ENCODE measurements around the gene CNTROB.

CNTROB gene

GRCh38 chr17:7912927-7913524, 19.0 kb upstream of the CNTROB start:
- TF ChIP-seq, protein P1, sequence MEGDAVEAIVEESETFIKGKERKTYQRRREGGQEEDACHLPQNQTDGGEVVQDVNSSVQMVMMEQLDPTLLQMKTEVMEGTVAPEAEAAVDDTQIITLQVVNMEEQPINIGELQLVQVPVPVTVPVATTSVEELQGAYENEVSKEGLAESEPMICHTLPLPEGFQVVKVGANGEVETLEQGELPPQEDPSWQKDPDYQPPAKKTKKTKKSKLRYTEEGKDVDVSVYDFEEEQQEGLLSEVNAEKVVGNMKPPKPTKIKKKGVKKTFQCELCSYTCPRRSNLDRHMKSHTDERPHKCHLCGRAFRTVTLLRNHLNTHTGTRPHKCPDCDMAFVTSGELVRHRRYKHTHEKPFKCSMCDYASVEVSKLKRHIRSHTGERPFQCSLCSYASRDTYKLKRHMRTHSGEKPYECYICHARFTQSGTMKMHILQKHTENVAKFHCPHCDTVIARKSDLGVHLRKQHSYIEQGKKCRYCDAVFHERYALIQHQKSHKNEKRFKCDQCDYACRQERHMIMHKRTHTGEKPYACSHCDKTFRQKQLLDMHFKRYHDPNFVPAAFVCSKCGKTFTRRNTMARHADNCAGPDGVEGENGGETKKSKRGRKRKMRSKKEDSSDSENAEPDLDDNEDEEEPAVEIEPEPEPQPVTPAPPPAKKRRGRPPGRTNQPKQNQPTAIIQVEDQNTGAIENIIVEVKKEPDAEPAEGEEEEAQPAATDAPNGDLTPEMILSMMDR (IDR thresholded peaks at IDR 0.05; ENCODE audit: low read depth, low read length), result peak; percentile 61
- TF ChIP-seq, protein P2, sequence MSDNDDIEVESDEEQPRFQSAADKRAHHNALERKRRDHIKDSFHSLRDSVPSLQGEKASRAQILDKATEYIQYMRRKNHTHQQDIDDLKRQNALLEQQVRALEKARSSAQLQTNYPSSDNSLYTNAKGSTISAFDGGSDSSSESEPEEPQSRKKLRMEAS (IDR thresholded peaks at IDR 0.05; ENCODE audit: low read depth, low read length), result no peak
- TF ChIP-seq MYC (IDR thresholded peaks at IDR 0.05; ENCODE audit: low read depth, low read length), result no peak
- DNase-seq (ENCODE audit: low read depth), result peak; percentile 85
- no peak overlapping the region for H3K4me3 ChIP-seq (ENCODE audit: low read depth, low read length)

GRCh38 chr17:7915179-7915610, 16.8 kb upstream of the CNTROB start:
- TF ChIP-seq MYC (IDR thresholded peaks at IDR 0.05; ENCODE audit: low read depth, low read length), result no peak
- no peak for TF ChIP-seq POLR2A (IDR thresholded peaks at IDR 0.05; ENCODE audit: extremely low read depth, insufficient read length)
- TF ChIP-seq, protein P1 (IDR thresholded peaks at IDR 0.05; ENCODE audit: low read depth, low read length), result no peak
- TF ChIP-seq, protein P2 (IDR thresholded peaks at IDR 0.05; ENCODE audit: low read depth, low read length), result no peak
- H3K4me3 ChIP-seq (ENCODE audit: low read depth, low read length), result peak overlapping the region; percentile 74
- no peak for DNase-seq (ENCODE audit: low read depth)

DNA sequence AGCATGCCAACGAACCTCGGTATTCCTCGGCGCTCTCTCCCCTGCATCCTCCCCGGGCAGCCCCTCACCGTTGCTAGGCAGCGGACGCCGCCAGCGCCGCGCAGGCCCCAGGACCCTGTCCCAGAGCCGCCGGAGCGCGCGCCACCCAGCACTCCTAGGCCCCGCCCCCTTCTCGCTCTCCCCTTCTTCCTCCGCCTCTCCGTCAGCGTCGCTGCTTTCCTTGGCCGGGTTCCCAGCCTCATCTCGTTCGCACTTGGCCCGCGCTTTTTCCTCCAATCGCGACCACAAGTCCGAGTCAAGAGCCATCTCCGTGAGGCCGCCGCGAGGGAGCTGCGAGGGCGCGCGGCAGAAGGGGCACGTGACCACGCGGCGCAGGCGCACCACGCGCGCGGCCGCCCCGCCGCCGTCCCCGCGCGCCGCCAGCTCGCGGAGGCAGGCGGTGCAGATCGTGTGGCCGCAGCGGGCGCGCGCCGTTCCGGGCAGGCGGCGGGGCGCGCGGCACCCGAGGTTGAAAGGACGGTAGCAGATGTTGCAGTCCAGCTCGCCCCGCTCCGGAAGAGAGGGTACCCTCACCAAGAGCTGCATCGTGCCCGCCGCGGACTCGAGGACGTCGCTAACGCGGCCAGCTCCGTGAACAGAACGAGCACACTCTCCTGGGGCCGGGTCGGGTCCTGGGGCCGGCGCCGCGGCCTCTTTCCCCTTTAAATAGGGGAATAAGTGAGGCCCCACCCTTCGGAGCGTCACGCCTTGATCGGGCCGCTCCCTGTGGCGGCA, 16.2 kb upstream of the CNTROB start, which contains the start of gene RNF227:
Gene RNF227 (minus strand): TSS at position 679 of the 774 bp plus-strand sequence. CDS start 94 bp downstream, at position 585.
- TF ChIP-seq, protein P2 (IDR thresholded peaks at IDR 0.05; ENCODE audit: low read depth, low read length), result peak; percentile 81
- TF ChIP-seq POLR2A (IDR thresholded peaks at IDR 0.05; ENCODE audit: extremely low read depth, insufficient read length) (no peak), MYC (IDR thresholded peaks at IDR 0.05; ENCODE audit: low read depth, low read length) (peak; percentile 38; the same call in 1 of the 2 replicates)
- H3K4me3 ChIP-seq (ENCODE audit: low read depth, low read length), result peak within 1 kb of the TSS; percentile 74
- DNase-seq (ENCODE audit: low read depth), result peak; percentile 92

DNA sequence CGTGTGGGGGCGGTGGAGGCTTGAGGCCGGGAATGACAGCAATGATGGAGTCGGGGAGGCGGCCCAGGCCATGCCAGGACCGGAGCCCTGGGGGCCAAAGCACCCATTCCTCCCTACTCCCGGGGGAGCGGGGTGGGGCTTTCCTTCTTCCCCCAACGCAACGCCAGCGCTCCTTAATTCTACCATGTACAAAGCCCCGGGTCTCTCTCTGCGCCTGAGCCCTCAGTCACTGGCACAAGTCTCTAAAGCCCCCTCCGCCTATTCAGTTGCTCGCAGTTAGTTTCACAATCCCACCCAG, 15.7 kb upstream of the CNTROB start:
- DNase-seq (ENCODE audit: low read depth), result no peak
- H3K4me3 ChIP-seq (ENCODE audit: low read depth, low read length), result peak overlapping the region; percentile 32
- TF ChIP-seq, protein P1 (IDR thresholded peaks at IDR 0.05; ENCODE audit: low read depth, low read length), result no peak
- TF ChIP-seq, protein P2 (IDR thresholded peaks at IDR 0.05; ENCODE audit: low read depth, low read length), result no peak
- no peak for TF ChIP-seq MYC (IDR thresholded peaks at IDR 0.05; ENCODE audit: low read depth, low read length)
- TF ChIP-seq POLR2A (IDR thresholded peaks at IDR 0.05; ENCODE audit: extremely low read depth, insufficient read length), result no peak

DNA sequence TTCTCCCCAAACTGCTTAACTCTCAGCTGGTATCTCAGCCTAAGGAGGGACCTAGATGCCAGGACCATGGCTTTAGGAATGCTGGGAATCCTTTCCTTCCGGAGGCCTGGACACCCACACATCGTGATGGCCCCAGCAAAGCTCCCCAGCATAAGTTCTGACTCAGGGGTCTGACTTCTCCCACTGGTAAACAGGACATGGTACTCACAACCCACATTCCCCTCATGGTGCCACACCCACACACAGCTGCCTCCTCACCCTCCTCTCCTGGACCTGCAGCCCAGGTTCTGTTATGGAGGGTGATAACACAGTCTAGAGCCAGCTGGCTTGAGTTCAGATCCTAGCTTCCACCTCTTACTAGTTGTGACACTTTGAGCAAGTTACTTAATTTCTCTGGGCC, 15.2 kb upstream of the CNTROB start:
- peak overlapping the region; percentile 32 for H3K4me3 ChIP-seq (ENCODE audit: low read depth, low read length)
- DNase-seq (ENCODE audit: low read depth), result peak; percentile 23
- TF ChIP-seq POLR2A (IDR thresholded peaks at IDR 0.05; ENCODE audit: extremely low read depth, insufficient read length) (no peak), MYC (IDR thresholded peaks at IDR 0.05; ENCODE audit: low read depth, low read length) (no peak)
- TF ChIP-seq, protein P1 (IDR thresholded peaks at IDR 0.05; ENCODE audit: low read depth, low read length), result no peak
- TF ChIP-seq, protein P2 (IDR thresholded peaks at IDR 0.05; ENCODE audit: low read depth, low read length), result no peak

- TF ChIP-seq POLR2A (IDR thresholded peaks at IDR 0.05; ENCODE audit: extremely low read depth, insufficient read length) (no peak), MYC (IDR thresholded peaks at IDR 0.05; ENCODE audit: low read depth, low read length) (no peak)
- TF ChIP-seq, protein P1 (IDR thresholded peaks at IDR 0.05; ENCODE audit: low read depth, low read length), result no peak
- TF ChIP-seq, protein P2 (IDR thresholded peaks at IDR 0.05; ENCODE audit: low read depth, low read length), result no peak
- DNase-seq (ENCODE audit: low read depth), result no peak
- no peak overlapping the region for H3K4me3 ChIP-seq (ENCODE audit: low read depth, low read length)
Observed at GRCh38 chr17:7922269-7922844, 9.6 kb upstream of the CNTROB start.
